ENCODE data around the gene LSM6.

DNA sequence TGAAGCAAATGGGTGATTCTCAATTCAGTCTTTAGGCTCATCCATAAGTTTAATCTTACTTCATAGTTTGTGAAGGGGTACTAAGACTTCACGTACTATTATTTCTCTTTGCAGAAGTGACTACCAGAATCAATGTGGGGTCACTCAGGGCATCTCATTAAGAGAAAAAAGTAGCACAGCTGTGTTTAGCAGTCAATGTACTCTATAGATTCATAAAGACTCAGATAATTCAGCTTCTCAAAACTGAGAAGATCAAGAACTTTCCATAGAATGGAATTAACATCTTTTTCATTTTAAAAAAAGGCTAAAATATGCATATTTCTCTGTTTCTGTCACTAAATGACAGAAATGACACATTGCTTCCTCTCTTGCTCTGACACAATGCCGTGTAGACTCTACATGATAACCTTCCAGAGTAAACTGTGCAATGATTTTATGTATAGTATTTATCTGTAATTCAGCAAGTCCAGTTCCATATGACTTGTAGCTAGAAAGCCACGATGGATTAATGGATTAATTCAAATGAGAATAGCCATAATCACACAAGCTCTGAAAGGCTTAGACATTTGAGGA is 20.3 kb upstream of the LSM6 start:
- TF ChIP-seq POLR2AphosphoS5 (IDR thresholded peaks at IDR 0.05; ENCODE audit: borderline replicate concordance, low read depth, low read length): no peak
- TF ChIP-seq EZH2 (IDR thresholded peaks at IDR 0.05): no peak
- no peak for TF ChIP-seq FOXP2 (optimal IDR thresholded peaks at IDR 0.05; ENCODE audit: control extremely low read depth, extremely low read length, insufficient read depth)
